OCI-LY7 (cell line): Measurements from ENCODE around the gene DGUOK. TPM values are rescaled to one million over a fixed set of nuclear protein-coding genes. Genes with fewer than 3 reads are reported as not detected.

Experiments used
- BruUV-seq: library from RNA; stranded (reverse); fragments of 400-500 nt; replicated peaks from 2 replicates; lab custom pipeline; 2021; lab: Mats Ljungman, UMichigan
- CTCF ChIA-PET: fragments of 300-600 bp; sonication (Branson Sonifier 250); formaldehyde crosslinking; loops from one replicate; lab custom pipeline; 2022; ENCODE audit warnings: antibody characterized with exemption; ENCODE audit not compliant: unreplicated experiment; lab: Charles Lee
- POLR2A ChIA-PET: fragments of 300-600 bp; sonication (Branson Sonifier 250); formaldehyde crosslinking; loops from one replicate; lab custom pipeline; 2022; ENCODE audit warnings: antibody characterized with exemption; lab: Charles Lee
- DNase-seq: peaks from one replicate; pipeline ENCODE4 v3.0.0-alpha.2; 2015; ENCODE audit warnings: low spot score
- H2AFZ ChIP-seq: fragments of 200-600 bp; sonication (generic), shearing (Covaris generic); 2 replicates; pipeline ENCODE4 v1.6.1; 2014; ENCODE audit warnings: mild to moderate bottlenecking, antibody characterized with exemption, low read length, moderate library complexity
- H3K27ac ChIP-seq: fragments of 200-600 bp; sonication (generic); 2 replicates; pipeline ENCODE4 v1.5.1; 2014; ENCODE audit warnings: mixed run types, low read depth, mild to moderate bottlenecking, moderate library complexity, low read length, inconsistent platforms; ENCODE audit not compliant: poor library complexity, severe bottlenecking
- H3K36me3 ChIP-seq: fragments of 200-600 bp; sonication (generic); 2 replicates; pipeline ENCODE4 v1.6.1; 2014; ENCODE audit warnings: mild to moderate bottlenecking, antibody characterized with exemption, low read length, moderate library complexity, mixed read lengths; ENCODE audit not compliant: insufficient read depth
- H3K4me1 ChIP-seq: fragments of 200-600 bp; sonication (generic); 2 replicates; pipeline ENCODE4 v1.5.1; 2014; ENCODE audit warnings: mild to moderate bottlenecking, low read length; ENCODE audit not compliant: insufficient read depth, poor library complexity, severe bottlenecking
- H3K4me2 ChIP-seq: fragments of 200-600 bp; sonication (generic); 2 replicates; pipeline ENCODE4 v1.6.1; 2014; ENCODE audit warnings: mild to moderate bottlenecking, low read length
- H3K4me3 ChIP-seq: fragments of 200-600 bp; sonication (generic); 2 replicates; pipeline ENCODE4 v1.5.1; 2014; ENCODE audit warnings: mild to moderate bottlenecking, low read depth, low read length; ENCODE audit not compliant: poor library complexity, severe bottlenecking
- H3K79me2 ChIP-seq: fragments of 200-600 bp; sonication (generic); 2 replicates; pipeline ENCODE4 v1.6.1; 2016; ENCODE audit warnings: low read depth, mild to moderate bottlenecking, low read length, moderate library complexity, mixed read lengths; ENCODE audit not compliant: insufficient read depth
- H3K9me2 ChIP-seq: fragments of 200-600 bp; sonication (generic); 2 replicates; pipeline ENCODE4 v1.6.1; 2016; ENCODE audit warnings: mild to moderate bottlenecking, low read length, mixed read lengths; ENCODE audit not compliant: insufficient read depth
- H3K9me3 ChIP-seq: fragments of 200-600 bp; sonication (generic); 2 replicates; pipeline ENCODE4 v1.6.1; 2014; ENCODE audit warnings: mild to moderate bottlenecking, mixed run types, low read length, mixed read lengths
- H4K20me1 ChIP-seq: fragments of 200-600 bp; sonication (generic); 2 replicates; pipeline ENCODE4 v1.6.1; 2014; ENCODE audit warnings: mild to moderate bottlenecking, antibody characterized with exemption, low read length, moderate library complexity, mixed read lengths; ENCODE audit not compliant: insufficient read depth
- EZH2phosphoT487 ChIP-seq: fragments of 200-600 bp; sonication (generic); IDR thresholded peaks from 2 replicates; pipeline ENCODE4 v1.6.1; 2018; ENCODE audit warnings: low read depth, borderline replicate concordance, mild to moderate bottlenecking, mixed run types, antibody characterized with exemption, low read length, moderate library complexity, mixed read lengths
- intact Hi-C: fragments of 100-400 bp; cut with micrococcal nuclease; formaldehyde crosslinking; loops from one replicate; pipeline ENCODE4 v1.10.0; 2022; ENCODE audit not compliant: unreplicated experiment
- total RNA-seq, 2 experiments: library from RNA; depleted of rRNA in 1 of 2; stranded (reverse); fragments of >200 nt in 1 of 2; shearing (Covaris generic) in 1 of 2; gene quantifications; 2 replicates each; pipeline ENCODE4 v1.2.3, GENCODE V29; 2014 to 2022
- TF ChIP-seq, protein P1 (sequence below): fragments of 200-600 bp; sonication (generic); conservative IDR thresholded peaks from 2 replicates; pipeline ENCODE4 v1.5.1; 2014; ENCODE audit warnings: mild to moderate bottlenecking, antibody characterized with exemption, low read length, moderate library complexity, mixed read lengths

Gene DGUOK
- total RNA-seq, 2 experiments from 2014 or later: 73.4 to 91.8 TPM

DNA sequence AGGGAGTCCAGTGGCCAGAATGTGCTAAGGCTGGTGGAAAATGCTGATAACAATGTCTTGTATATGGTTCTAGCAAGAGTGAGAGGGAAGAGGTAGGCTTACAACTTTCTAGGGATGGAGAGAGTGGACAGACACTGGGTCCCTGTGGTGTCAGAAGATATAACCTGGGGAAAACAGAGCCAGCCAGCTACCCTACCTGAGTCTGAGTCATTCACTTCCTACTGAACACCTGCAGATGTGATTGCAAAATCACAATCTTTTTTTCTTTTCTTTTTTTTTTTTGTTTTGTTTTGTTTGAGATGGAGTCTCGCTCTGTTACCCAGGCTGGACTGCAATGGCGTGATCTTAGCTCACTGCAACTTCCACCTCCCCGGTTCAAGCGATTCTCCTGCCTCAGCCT is 65.4 kb downstream of the DGUOK start:
- H3K27ac ChIP-seq: no peak overlapping the region
- TF ChIP-seq, protein P1, sequence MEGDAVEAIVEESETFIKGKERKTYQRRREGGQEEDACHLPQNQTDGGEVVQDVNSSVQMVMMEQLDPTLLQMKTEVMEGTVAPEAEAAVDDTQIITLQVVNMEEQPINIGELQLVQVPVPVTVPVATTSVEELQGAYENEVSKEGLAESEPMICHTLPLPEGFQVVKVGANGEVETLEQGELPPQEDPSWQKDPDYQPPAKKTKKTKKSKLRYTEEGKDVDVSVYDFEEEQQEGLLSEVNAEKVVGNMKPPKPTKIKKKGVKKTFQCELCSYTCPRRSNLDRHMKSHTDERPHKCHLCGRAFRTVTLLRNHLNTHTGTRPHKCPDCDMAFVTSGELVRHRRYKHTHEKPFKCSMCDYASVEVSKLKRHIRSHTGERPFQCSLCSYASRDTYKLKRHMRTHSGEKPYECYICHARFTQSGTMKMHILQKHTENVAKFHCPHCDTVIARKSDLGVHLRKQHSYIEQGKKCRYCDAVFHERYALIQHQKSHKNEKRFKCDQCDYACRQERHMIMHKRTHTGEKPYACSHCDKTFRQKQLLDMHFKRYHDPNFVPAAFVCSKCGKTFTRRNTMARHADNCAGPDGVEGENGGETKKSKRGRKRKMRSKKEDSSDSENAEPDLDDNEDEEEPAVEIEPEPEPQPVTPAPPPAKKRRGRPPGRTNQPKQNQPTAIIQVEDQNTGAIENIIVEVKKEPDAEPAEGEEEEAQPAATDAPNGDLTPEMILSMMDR: no peak
- TF ChIP-seq EZH2phosphoT487: no peak
- no peak for DNase-seq
- H3K4me1 ChIP-seq: peaks cover 25% of the 10 kb centered on the region
- no peaks in the 10 kb centered on the region for H3K9me2 ChIP-seq
- CTCF ChIA-PET: no interaction called here
- no peak overlapping the region for H3K4me2 ChIP-seq
- intact Hi-C loops: no loop called here
- H3K9me3 ChIP-seq: peaks cover 6% of the 10 kb centered on the region; the same call in 1 of the 2 replicates
- peaks cover 3% of the 10 kb centered on the region; the same call in 1 of the 2 replicates for H4K20me1 ChIP-seq
- H3K79me2 ChIP-seq: peaks cover 80% of the 10 kb centered on the region
- peaks cover 67% of the 10 kb centered on the region for H3K36me3 ChIP-seq
- POLR2A ChIA-PET: interaction anchor here (0.6 to 0.7 kb wide), 2 partner anchors 52 to 88 kb away, joined by 3 to 4 read pairs; no protein-coding TSS in a partner anchor
- H3K4me3 ChIP-seq: no peak overlapping the region
- H2AFZ ChIP-seq: no peak overlapping the region
- BruUV-seq: no TSS peak

DNA sequence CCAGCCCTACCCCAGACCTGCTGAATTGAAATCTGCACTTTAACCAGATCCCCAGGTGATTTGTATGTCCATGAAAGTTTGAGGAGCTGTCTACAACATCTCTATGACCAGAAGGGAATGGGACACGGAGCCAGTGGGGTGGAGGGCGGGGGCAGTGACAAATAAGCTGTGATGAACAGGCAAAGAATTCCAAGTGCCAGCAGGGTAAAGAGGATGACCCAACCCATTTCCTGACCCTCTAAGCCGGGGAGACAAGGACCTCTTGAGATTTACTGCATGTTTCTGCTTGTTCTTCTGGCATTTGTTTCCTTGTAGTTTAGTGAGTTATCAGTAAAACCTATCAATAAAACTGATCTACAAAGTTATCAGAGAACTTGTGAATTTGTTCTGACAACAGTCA is 66.7 kb downstream of the DGUOK start:
- no peak overlapping the region for H3K4me2 ChIP-seq
- DNase-seq: no peak
- no peak overlapping the region for H2AFZ ChIP-seq
- no peak overlapping the region for H3K27ac ChIP-seq
- H3K9me3 ChIP-seq: peaks cover 6% of the 10 kb centered on the region; the same call in 1 of the 2 replicates
- no TSS peak for BruUV-seq
- no peak overlapping the region for H3K4me3 ChIP-seq
- H3K4me1 ChIP-seq: peaks cover 12% of the 10 kb centered on the region
- H3K9me2 ChIP-seq: no peaks in the 10 kb centered on the region
- peaks cover 9% of the 10 kb centered on the region; the same call in 1 of the 2 replicates for H4K20me1 ChIP-seq
- POLR2A ChIA-PET: interaction anchor here (0.6 kb wide), 1 partner anchor 205 kb away, joined by 3 read pairs; the partner anchor contains the start of gene MTHFD2
- TF ChIP-seq EZH2phosphoT487: no peak
- TF ChIP-seq, protein P1: no peak
- CTCF ChIA-PET: no interaction called here
- intact Hi-C loops: no loop called here
- peaks cover 67% of the 10 kb centered on the region for H3K79me2 ChIP-seq
- peaks cover 54% of the 10 kb centered on the region for H3K36me3 ChIP-seq

DNA sequence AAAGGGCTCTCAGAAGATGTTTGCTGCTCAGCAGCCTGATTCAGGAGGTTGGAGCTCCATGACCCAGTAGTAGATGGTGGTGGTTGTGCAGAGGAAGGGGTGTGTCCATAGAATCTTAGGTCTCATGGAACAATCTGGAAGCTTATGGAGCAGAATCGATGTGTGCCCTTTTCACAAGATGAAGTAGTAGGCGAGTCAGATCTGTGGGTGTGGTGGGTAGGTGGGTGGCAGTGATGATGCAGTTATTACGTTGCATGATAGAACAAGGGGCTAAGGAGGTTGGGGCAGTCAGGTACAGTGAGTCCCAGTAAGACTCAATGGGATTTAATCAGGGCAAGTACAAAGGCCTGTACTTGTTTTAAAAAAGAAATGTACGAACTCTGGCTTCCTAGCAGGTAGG is 67.1 kb downstream of the DGUOK start:
- H3K4me2 ChIP-seq: no peak overlapping the region
- no peak for TF ChIP-seq EZH2phosphoT487
- TF ChIP-seq, protein P1: no peak
- intact Hi-C loops: no loop called here
- no TSS peak for BruUV-seq
- ChIA-PET POLR2A (no interaction called here), CTCF (no interaction called here)
- no peak overlapping the region for H3K27ac ChIP-seq
- no peak for DNase-seq
- H3K4me1 ChIP-seq: peaks cover 8% of the 10 kb centered on the region
- H4K20me1 ChIP-seq: peaks cover 9% of the 10 kb centered on the region; the same call in 1 of the 2 replicates
- H2AFZ ChIP-seq: no peak overlapping the region
- peaks cover 6% of the 10 kb centered on the region; the same call in 1 of the 2 replicates for H3K9me3 ChIP-seq
- no peak overlapping the region for H3K4me3 ChIP-seq
- H3K9me2 ChIP-seq: no peaks in the 10 kb centered on the region
- H3K79me2 ChIP-seq: peaks cover 63% of the 10 kb centered on the region
- H3K36me3 ChIP-seq: peaks cover 50% of the 10 kb centered on the region
